SK-N-SH (cell line): ENCODE measurements around the gene FERMT2.

Experiments used
- CTCF ChIP-seq: fragments of 200-600 bp; sonication (generic); IDR thresholded peaks from 2 replicates; pipeline ENCODE4 v1.6.1; 2017; ENCODE audit warnings: antibody characterized with exemption, mild to moderate bottlenecking, moderate library complexity
- EP300 ChIP-seq, 2 experiments: IDR thresholded peaks; 2 replicates each; pipeline versions ENCODE4 v1.4.0 to v1.6.1; 2012; ENCODE audit warnings: borderline replicate concordance in 1 of 2, low read depth in 1 of 2, low read length in 1 of 2
- EZH2phosphoT487 ChIP-seq: fragments of 200-600 bp; sonication (generic); IDR thresholded peaks from 2 replicates; pipeline ENCODE4 v1.6.1; 2017; ENCODE audit warnings: low read depth, mixed run types, mild to moderate bottlenecking, antibody characterized with exemption, moderate library complexity, borderline replicate concordance
- GABPA ChIP-seq: IDR thresholded peaks from 2 replicates; pipeline ENCODE4 v1.4.0; 2012; ENCODE audit warnings: low read depth, mild to moderate bottlenecking
- GATA2 ChIP-seq: sonication (generic); formaldehyde crosslinking; IDR thresholded peaks from 2 replicates; pipeline ENCODE4 v1.5.0; 2020; ENCODE audit warnings: mild to moderate bottlenecking, missing genetic modification reagents
- IRF3 ChIP-seq: fragments of 150-350 bp; IDR thresholded peaks from 2 replicates; pipeline ENCODE4 v1.6.1; 2016; ENCODE audit warnings: mild to moderate bottlenecking, low read depth, low read length
- MAX ChIP-seq: IDR thresholded peaks from 2 replicates; pipeline ENCODE4 v1.4.0; 2012; ENCODE audit warnings: low read depth
- NRF1 ChIP-seq: IDR thresholded peaks from 2 replicates; pipeline ENCODE4 v1.6.1; 2012; ENCODE audit warnings: low read depth, mild to moderate bottlenecking, low read length
- POLR2AphosphoS5 ChIP-seq: IDR thresholded peaks from 2 replicates; pipeline ENCODE4 v1.6.1; 2012; ENCODE audit warnings: low read depth, low read length
- RAD21 ChIP-seq: IDR thresholded peaks from 2 replicates; pipeline ENCODE4 v1.6.1; 2012; ENCODE audit warnings: mild to moderate bottlenecking, low read length
- SMC3 ChIP-seq: IDR thresholded peaks from 2 replicates; pipeline ENCODE4 v1.6.1; 2012; ENCODE audit warnings: low read depth, low read length, improper control_type of control experiment
- TAF1 ChIP-seq: IDR thresholded peaks from 2 replicates; pipeline ENCODE4 v1.6.1; 2012; ENCODE audit warnings: low read depth, mild to moderate bottlenecking, low read length, moderate library complexity, borderline replicate concordance
- YY1 ChIP-seq: IDR thresholded peaks from 2 replicates; pipeline ENCODE4 v1.4.0; 2012; ENCODE audit warnings: low read depth, mild to moderate bottlenecking
- ZBTB33 ChIP-seq: IDR thresholded peaks from 2 replicates; pipeline ENCODE4 v1.4.0; 2012; ENCODE audit warnings: low read depth, borderline replicate concordance

GRCh38 chr14:52835122-52835903 is 115.5 kb downstream of the FERMT2 start:
- TF ChIP-seq MAX (peak; percentile 27; the same call in 1 of the 2 replicates), IRF3 (peak; percentile 11; the same call in 1 of the 2 replicates), SMC3 (no peak), EP300 (IDR thresholded peaks at IDR 0.05; ENCODE audit: borderline replicate concordance in 1 of 2, low read depth in 1 of 2, low read length in 1 of 2) (peak; percentile 79 to 90; a peak in 3 of 4 replicates), NRF1 (no peak), CTCF (no peak), POLR2AphosphoS5 (peak; percentile 37; the same call in 1 of the 2 replicates), TAF1 (no peak), ZBTB33 (no peak), GABPA (no peak), EZH2phosphoT487 (no peak), RAD21 (no peak), GATA2 (CRISPR knock-in tag) (peak; percentile 55; the same call in 1 of the 2 replicates), YY1 (no peak)
